NOMO-1 treated with dmso at 0.1 percent for 144 hours (cell line): ENCODE measurements around the gene ZFYVE28.

Experiments used
- DNase-seq: peaks from one replicate; lab custom pipeline; 2025; ENCODE audit not compliant: unreplicated experiment; lab: John Stamatoyannopoulos, UW

ZFYVE28 gene

GRCh38 chr4:2354760-2355159, 63.7 kb downstream of the ZFYVE28 start:
- no peak for DNase-seq

GRCh38 chr4:2354118-2354517, 64.3 kb downstream of the ZFYVE28 start:
- no peak for DNase-seq

DNA sequence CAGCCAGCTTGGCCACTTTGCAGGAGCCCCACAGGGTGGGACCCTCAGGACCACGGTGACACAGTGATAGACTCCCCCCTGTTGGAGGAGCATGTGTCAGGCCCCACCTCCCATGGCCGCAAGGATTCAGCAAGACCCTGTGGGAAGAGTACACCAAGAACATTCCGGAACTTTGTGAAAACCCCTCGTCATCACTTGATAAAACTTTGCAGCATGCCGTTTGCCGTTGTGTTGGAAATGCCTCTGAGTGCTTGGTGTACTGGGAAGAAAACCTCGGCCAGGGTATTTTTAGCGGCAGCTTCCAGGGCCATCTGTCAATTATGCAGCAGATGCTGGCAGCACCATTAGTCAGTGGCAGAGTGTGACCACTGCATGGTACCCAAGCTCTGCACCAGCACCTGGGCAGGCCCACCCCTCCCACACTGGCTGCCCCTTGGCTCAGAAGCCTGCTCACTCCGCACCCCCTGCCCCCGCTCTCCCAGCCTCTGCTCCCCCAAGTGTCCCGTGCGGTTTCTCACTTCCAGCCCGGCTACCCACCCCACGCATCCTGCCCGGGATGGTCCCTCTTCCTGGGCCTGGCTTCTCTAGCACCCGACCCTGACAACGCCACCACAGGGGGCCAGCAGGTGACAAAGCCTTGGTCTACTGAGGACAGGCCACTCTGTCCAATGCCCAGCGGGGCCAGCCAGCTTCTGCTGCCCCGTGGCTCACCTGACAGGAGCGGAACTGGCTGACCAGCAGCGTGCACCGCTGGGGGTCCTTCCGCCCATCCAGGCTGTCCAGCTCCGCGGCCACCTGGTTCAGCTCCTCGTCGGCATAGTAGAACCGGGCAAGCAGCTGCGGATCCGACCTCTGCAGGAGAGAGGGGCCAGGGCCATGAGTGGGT, 65.0 kb downstream of the ZFYVE28 start:
- no peak for DNase-seq

DNA sequence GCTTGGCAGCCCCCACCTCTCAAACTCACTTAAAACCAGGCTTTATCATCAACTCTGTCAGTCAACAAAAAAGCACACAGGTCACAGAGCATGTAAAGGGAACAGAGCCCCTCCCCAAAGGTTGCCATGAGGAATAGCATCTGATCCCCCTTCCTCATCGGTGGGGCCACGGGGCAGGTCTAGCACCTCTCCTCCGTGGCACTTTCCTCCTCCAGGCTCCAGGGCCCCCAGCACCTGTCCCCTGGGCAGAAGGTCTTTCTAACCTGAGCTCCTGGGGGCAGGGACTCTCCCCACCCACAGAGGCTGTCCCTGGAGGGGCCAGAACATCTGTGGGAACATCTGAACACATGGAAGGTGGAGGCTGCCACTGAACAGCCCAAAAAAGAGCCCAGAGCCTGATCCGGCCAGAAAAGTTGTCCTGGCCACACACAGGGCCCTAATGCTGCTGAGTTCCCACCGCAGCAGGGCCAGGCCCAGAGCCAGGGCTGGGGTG, 65.7 kb downstream of the ZFYVE28 start:
- DNase-seq = no peak

- no peak for DNase-seq
These were observed 66.3 kb downstream of the ZFYVE28 start for GRCh38 chr4:2352171-2352570.

- no peak for DNase-seq
These were observed 67.5 kb downstream of the ZFYVE28 start for GRCh38 chr4:2350982-2351381.

- DNase-seq = no peak
These were observed 69.7 kb downstream of the ZFYVE28 start for GRCh38 chr4:2348786-2349185.

DNA sequence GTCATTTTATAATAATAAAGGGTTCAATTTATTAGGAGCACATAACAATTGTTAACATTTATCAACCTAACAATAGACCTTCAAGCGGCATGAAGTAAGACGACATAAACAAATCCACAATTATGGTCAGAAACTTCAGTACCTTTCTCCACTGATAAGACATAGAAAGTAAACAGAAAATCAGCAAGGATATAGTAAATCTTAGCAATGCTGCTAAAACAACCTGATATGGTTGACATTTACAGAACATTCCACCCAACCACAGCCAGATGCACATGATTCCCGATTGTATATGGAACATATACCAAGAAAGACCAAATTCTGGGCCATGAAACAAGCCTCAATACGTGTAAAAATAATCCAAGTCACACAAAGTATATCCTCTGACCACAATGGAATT, 71.3 kb downstream of the ZFYVE28 start:
- DNase-seq = no peak

DNA sequence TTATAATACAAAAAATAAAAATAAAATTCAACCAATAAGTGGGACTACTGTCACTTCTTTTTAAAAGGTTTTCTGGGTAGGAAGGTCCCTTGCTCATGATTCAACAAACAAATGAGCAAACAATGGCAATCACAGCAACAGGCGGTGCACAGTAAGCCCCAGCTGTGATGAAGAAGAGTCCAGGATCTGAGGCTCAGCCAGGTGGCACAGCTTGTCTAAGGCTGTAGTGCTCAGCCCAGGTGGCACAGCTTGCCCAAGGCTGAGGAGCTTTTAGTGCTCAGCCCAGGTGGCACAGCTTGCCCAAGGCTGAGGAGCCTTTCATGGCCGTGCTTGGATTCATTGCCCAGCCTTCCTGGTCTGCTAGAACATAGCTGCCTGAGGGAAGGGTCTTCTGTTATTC, 75.0 kb downstream of the ZFYVE28 start:
- no peak for DNase-seq

DNA sequence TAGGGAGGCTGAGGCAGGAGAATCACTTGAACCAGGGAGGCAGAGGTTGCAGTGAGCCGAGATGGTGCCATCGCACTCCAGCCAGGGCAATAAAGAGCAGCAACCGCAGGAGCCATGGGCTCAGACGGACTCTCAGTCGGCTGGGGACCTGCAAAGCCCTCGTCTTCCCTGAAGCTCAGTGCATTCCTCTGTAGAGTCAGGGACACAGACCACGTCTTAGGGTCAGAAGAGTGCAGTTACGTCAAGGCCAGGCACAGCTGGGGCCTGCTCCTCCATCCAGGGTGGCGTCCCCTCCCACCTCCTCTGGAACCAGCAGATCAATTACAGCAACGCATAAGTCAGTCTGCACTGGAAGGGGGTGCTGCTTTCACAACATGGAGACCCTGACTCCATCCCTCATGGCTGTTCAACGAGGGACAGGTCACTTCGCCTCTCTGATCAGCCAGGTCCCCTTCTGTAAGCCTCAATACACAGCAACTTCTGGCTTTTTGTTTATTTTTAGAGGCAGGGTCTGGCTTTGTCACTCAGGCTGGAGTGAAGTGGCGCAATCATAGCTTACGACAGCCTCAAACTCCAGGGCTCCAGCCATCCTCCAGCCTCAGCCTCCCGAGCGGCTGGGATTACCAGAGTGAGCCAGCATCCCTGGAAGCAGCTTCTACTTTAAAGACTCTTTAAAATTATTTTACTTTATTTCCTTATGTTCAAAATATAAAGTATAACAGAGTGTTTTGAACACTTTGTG, 76.4 kb downstream of the ZFYVE28 start:
- DNase-seq = no peak

- DNase-seq = no peak
These were observed 77.1 kb downstream of the ZFYVE28 start for GRCh38 chr4:2341261-2341841.

DNA sequence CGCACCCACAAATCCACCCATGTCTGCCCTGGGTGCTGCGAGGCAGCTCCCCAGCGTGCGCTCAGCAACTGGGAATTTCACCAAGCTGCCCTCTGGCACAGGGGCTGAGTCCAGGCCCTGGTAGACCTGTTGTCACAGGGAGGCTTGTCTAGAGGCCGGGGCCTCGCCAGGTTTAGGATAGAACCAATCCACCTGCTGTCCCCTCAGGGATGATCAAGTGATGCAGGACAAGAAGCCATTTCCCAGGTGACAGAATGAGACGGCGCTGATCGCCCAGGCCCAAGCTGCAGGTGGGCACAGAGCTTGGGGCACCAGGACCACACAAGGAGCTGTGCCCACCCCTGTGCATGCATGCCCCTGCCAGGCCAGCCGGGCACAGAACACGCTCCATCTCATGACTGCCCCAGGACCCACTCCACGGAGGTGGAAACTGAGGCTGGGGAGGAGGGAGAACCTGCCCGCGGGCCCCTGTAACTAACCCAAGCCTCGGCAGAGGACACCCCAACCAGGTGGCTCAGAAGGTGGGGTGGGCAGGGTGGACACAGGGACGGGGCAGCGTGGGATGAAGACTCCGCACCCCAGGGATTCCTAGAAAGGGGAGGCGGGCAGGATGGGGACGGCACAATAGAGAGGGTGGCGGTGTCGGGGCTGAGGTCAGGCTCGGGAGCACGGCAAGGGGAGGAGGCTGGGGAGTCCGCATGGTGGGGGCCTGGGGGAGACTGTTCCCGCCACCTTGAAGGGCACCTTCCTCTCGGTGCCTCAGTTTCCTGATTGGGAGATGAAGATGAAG, 78.0 kb downstream of the ZFYVE28 start:
- DNase-seq = no peak

- DNase-seq = no peak
These were observed 78.8 kb downstream of the ZFYVE28 start for GRCh38 chr4:2339458-2340271.

GRCh38 chr4:2338754-2339457, 79.5 kb downstream of the ZFYVE28 start:
- no peak for DNase-seq

- DNase-seq = no peak
These were observed 80.5 kb downstream of the ZFYVE28 start for GRCh38 chr4:2337896-2338295.

- DNase-seq = no peak
These were observed 81.2 kb downstream of the ZFYVE28 start for GRCh38 chr4:2337131-2337723.

DNA sequence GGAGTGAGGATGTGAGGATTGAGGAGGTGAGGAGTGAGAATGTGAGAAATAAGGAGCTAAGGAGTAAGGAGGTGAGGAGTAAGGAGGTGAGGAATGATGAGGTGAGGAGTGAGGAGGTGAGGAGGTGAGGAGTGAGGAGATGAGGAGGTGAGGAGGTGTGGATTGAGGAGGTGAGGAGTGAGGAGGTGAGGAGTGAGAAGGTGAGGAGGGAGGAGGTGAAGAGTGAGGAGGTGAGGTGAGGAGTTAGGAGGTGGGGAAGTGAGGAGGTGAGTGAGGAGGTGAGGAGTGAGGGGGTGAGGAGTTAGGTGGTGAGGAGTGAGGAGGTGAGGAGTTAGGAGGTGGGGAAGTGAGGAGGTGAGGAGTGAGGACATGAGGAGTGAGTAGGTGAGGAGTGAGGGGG, 81.8 kb downstream of the ZFYVE28 start:
- DNase-seq = no peak

DNA sequence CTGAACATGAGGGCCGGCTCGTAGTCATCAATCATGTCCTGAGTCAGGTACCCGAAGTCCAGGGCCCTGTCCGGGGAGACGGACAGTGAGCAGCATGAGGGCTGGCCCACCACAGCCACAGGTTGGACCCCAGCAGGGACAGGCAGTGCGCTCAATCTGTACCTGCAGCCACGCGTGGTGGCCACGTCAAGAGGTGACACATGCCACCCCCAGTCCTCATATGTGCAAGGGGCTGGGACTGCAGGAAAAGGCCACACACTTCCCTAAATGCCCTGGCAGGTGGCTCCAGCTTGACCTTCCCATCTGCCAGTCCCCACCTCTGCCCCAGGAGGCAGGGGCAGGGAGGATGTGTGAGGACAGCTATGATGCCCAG, 82.7 kb downstream of the ZFYVE28 start:
- no peak for DNase-seq
